Muscle layer of duodenum (tissue), 2 donors: Measurements from ENCODE around the gene TSPYL1.

Experiments used
- H3K27ac ChIP-seq: one replicate; pipeline ENCODE4 v1.7.0; 2013; ENCODE audit warnings: mild to moderate bottlenecking, low read length
- H3K27me3 ChIP-seq: one replicate; pipeline ENCODE4 v1.7.0; 2013; ENCODE audit warnings: low read depth, mild to moderate bottlenecking, control low read depth, low read length
- H3K36me3 ChIP-seq, 2 donors: one replicate each; pipeline ENCODE4 v1.7.0; 2013; ENCODE audit warnings: low read length in 2 of 2, control low read depth in 1 of 2, mild to moderate bottlenecking in 1 of 2; ENCODE audit not compliant: insufficient read depth in 2 of 2, control insufficient read depth in 1 of 2
- H3K4me1 ChIP-seq, 2 donors: one replicate each; pipeline ENCODE4 v1.7.0; 2013; ENCODE audit warnings: low read length in 2 of 2, mild to moderate bottlenecking in 2 of 2, control low read depth in 1 of 2, moderate library complexity in 1 of 2; ENCODE audit not compliant: insufficient read depth in 2 of 2, control insufficient read depth in 1 of 2
- H3K4me3 ChIP-seq, 2 donors: one replicate each; pipeline ENCODE4 v1.7.0; 2013; ENCODE audit warnings: low read length in 2 of 2, low read depth in 1 of 2, mild to moderate bottlenecking in 1 of 2
- H3K9me3 ChIP-seq, 2 donors: one replicate each; pipeline ENCODE4 v1.7.0; 2013; ENCODE audit warnings: low read length in 2 of 2, control low read depth in 1 of 2, mild to moderate bottlenecking in 1 of 2; ENCODE audit not compliant: control insufficient read depth in 1 of 2
- donor health status: healthy.

The TSPYL1 gene

GRCh38 chr6:116234689-116235088 is 45.0 kb downstream of the TSPYL1 start:
- no peaks in the 10 kb centered on the region for H3K27me3 ChIP-seq
- H3K4me1 ChIP-seq = peaks cover 0 to 4% of the 10 kb centered on the region in 2 donors
- no peaks in the 10 kb centered on the region for H3K9me3 ChIP-seq
- no peak overlapping the region for H3K27ac ChIP-seq
- H3K36me3 ChIP-seq = peaks cover 7 to 20% of the 10 kb centered on the region in 2 donors
- H3K4me3 ChIP-seq = no peak overlapping the region

- Histone ChIP-seq H3K4me1 (peaks cover 0 to 5% of the 10 kb centered on the region in 2 donors), H3K27me3 (no peaks in the 10 kb centered on the region), H3K4me3 (peak overlapping the region; percentile 43 to 52), H3K27ac (no peak overlapping the region), H3K36me3 (peaks cover 0 to 3% of the 10 kb centered on the region in 2 donors), H3K9me3 (no peaks in the 10 kb centered on the region)
Measured at GRCh38 chr6:116229287-116229913, 50.3 kb downstream of the TSPYL1 start.
